SK-N-MC (cell line): ENCODE data around the gene INSIG2.

Experiments
- EZH2 ChIP-seq: fragments of 200-600 bp; sonication (generic); IDR thresholded peaks from one replicate; pipeline ENCODE4 v1.6.1; 2017; ENCODE audit warnings: antibody characterized with exemption
- POLR2AphosphoS5 ChIP-seq: IDR thresholded peaks from 2 replicates; pipeline ENCODE4 v1.6.1; 2012; ENCODE audit warnings: mild to moderate bottlenecking, low read depth, low read length, borderline replicate concordance

DNA sequence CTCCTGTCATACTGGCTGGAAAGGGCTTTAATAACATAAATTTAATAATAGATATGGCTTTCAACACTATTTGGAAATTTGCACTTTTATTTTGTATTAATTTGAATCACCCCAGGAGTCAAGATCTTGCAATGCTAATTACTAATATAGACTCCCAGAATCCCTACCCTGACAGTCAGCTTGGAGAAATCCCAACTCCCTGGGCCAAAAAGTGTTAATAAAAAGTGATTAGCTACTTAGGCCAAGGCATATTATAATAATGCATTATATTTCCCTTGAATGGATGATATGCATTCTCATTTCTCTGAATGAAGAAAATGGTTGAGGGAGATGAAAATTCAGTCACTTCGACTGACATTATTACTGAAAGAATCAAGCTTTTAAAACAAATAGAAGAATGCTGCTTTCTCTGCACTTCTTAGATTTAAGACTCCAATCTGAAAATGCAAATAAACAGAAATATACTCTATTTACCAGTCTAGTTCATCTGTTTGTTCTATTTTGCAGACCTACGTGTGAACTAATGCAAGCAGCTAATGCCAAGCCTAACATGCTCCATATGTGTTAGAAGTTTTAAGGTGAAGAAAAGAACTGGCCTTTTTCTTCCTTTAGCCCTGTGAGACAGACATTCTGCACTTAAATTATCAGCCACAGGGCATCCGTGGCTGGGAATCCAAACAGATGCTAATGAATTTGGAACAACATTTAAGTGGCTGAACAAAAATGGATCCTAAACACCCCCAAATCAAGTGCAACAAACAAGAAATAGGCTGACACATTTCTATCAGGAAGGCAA is 33.9 kb upstream of the INSIG2 start:
- TF ChIP-seq EZH2 = no peak
- no peak for TF ChIP-seq POLR2AphosphoS5
